Measurements from ENCODE around the gene TTC33.
"Not testable (repeated sequence)": the region's sequence is repeated elsewhere in the genome, so short reads cannot be mapped to it uniquely, and the experiment has no call there.

TTC33 gene

GRCh38 chr5:40649463-40650030 is 106.2 kb downstream of the TTC33 start:
- DNase-seq: peak in 1 of 2 donors; percentile 36

- no peak for DNase-seq
Measured at GRCh38 chr5:40648150-40648549, 107.6 kb downstream of the TTC33 start.

GRCh38 chr5:40646266-40646665 is 109.5 kb downstream of the TTC33 start:
- no peak for DNase-seq

- DNase-seq: not testable (repeated sequence)
Measured at GRCh38 chr5:40639531-40639930, 116.2 kb downstream of the TTC33 start.

- DNase-seq: no peak
Measured at GRCh38 chr5:40634593-40634992, 121.2 kb downstream of the TTC33 start.

GRCh38 chr5:40634154-40634553 is 121.6 kb downstream of the TTC33 start:
- DNase-seq: no peak

- DNase-seq: no peak
Measured at GRCh38 chr5:40631236-40631635, 124.5 kb downstream of the TTC33 start.

GRCh38 chr5:40630126-40630525 is 125.6 kb downstream of the TTC33 start:
- no peak for DNase-seq

- DNase-seq: no peak
Measured at GRCh38 chr5:40628407-40628806, 127.4 kb downstream of the TTC33 start.

- no peak for DNase-seq
Measured at GRCh38 chr5:40627706-40628105, 128.1 kb downstream of the TTC33 start.

- DNase-seq: no peak
Measured at GRCh38 chr5:40626801-40627200, 129.0 kb downstream of the TTC33 start.

GRCh38 chr5:40623480-40624420 is 132.0 kb downstream of the TTC33 start:
- DNase-seq: peak; percentile 35 to 62

- no peak for DNase-seq
Measured at GRCh38 chr5:40622463-40623252, 133.1 kb downstream of the TTC33 start.

- DNase-seq: no peak
Measured at GRCh38 chr5:40619421-40619820, 136.3 kb downstream of the TTC33 start.

- no peak for DNase-seq
Measured at GRCh38 chr5:40618926-40619325, 136.8 kb downstream of the TTC33 start.

GRCh38 chr5:40616781-40617180 is 139.0 kb downstream of the TTC33 start:
- DNase-seq: no peak

GRCh38 chr5:40615586-40616170 is 140.1 kb downstream of the TTC33 start:
- DNase-seq: peak in 1 of 2 donors; percentile 31

- no peak for DNase-seq
Measured at GRCh38 chr5:40614923-40615585, 140.7 kb downstream of the TTC33 start.

- no peak for DNase-seq
Measured at GRCh38 chr5:40614466-40614865, 141.3 kb downstream of the TTC33 start.

GRCh38 chr5:40607202-40607601 is 148.6 kb downstream of the TTC33 start:
- DNase-seq: no peak

GRCh38 chr5:40606077-40606765 is 149.5 kb downstream of the TTC33 start:
- no peak for DNase-seq
